Measurements from ENCODE around the gene MED28. TPM values are rescaled to one million over a fixed set of nuclear protein-coding genes. Genes with fewer than 3 reads are reported as not detected.

The MED28 gene
- total RNA-seq, 1 experiment from 2014 or later, result 43.1 TPM

- Histone ChIP-seq H3F3A (ENCODE audit: insufficient read depth, low read depth) (no peaks in the 10 kb centered on the region), H3K4me3 (no peak overlapping the region), H3K4me2 (no peak overlapping the region), H3K9me2 (ENCODE audit: insufficient read depth) (no peaks in the 10 kb centered on the region), H3K79me2 (ENCODE audit: low read depth) (no peaks in the 10 kb centered on the region), H4K20me1 (ENCODE audit: insufficient read depth) (no peaks in the 10 kb centered on the region), H3K4me1 (replicated peaks; ENCODE audit: insufficient read depth) (0 out of 2 replicates have a peak, but pooled peaks cover 3% of the 10 kb centered on the region), H2AFZ (no peak overlapping the region), H3K36me3 (ENCODE audit: low read depth) (no peaks in the 10 kb centered on the region), H3K27ac (no peak overlapping the region), H3K27me3 (ENCODE audit: insufficient read depth, low read depth) (no peaks in the 10 kb centered on the region), H3K9me3 (ENCODE audit: insufficient read depth, low read depth) (no peaks in the 10 kb centered on the region)
- TF ChIP-seq CTCF (conservative IDR thresholded peaks at IDR 0.05), result no peak
- no peak for TF ChIP-seq EZH2 (IDR thresholded peaks at IDR 0.05; ENCODE audit: low read depth)
- DNase-seq, result no peak
- ChIA-PET POLR2A (ENCODE audit: unreplicated experiment) (no interaction called here), CTCF (no interaction called here)
- intact Hi-C loops (cut with micrococcal nuclease; ENCODE audit: unreplicated experiment), result no loop called here
- BruUV-seq (replicated peaks), result no TSS peak
Observed at GRCh38 chr4:17583276-17583675, 31.2 kb upstream of the MED28 start.

GRCh38 chr4:17583941-17584340, 30.5 kb upstream of the MED28 start:
- Histone ChIP-seq H2AFZ (no peak overlapping the region), H3K4me3 (no peak overlapping the region), H3K79me2 (ENCODE audit: low read depth) (no peaks in the 10 kb centered on the region), H3K27me3 (ENCODE audit: insufficient read depth, low read depth) (no peaks in the 10 kb centered on the region), H3K4me2 (no peak overlapping the region), H3F3A (ENCODE audit: insufficient read depth, low read depth) (no peaks in the 10 kb centered on the region), H3K9me3 (ENCODE audit: insufficient read depth, low read depth) (no peaks in the 10 kb centered on the region), H3K9me2 (ENCODE audit: insufficient read depth) (no peaks in the 10 kb centered on the region), H3K4me1 (replicated peaks; ENCODE audit: insufficient read depth) (no peaks in the 10 kb centered on the region), H3K36me3 (ENCODE audit: low read depth) (no peaks in the 10 kb centered on the region), H4K20me1 (ENCODE audit: insufficient read depth) (no peaks in the 10 kb centered on the region), H3K27ac (no peak overlapping the region)
- no TSS peak for BruUV-seq (replicated peaks)
- DNase-seq, result no peak
- ChIA-PET POLR2A (ENCODE audit: unreplicated experiment) (no interaction called here), CTCF (no interaction called here)
- TF ChIP-seq EZH2 (IDR thresholded peaks at IDR 0.05; ENCODE audit: low read depth) (no peak), CTCF (conservative IDR thresholded peaks at IDR 0.05) (no peak)
- intact Hi-C loops (cut with micrococcal nuclease; ENCODE audit: unreplicated experiment), result no loop called here

- H2AFZ ChIP-seq, result no peak overlapping the region
- H3K9me3 ChIP-seq (ENCODE audit: insufficient read depth, low read depth), result no peaks in the 10 kb centered on the region
- H3K27me3 ChIP-seq (ENCODE audit: insufficient read depth, low read depth), result no peaks in the 10 kb centered on the region
- intact Hi-C loops (cut with micrococcal nuclease; ENCODE audit: unreplicated experiment), result no loop called here
- TF ChIP-seq CTCF (conservative IDR thresholded peaks at IDR 0.05) (no peak), EZH2 (IDR thresholded peaks at IDR 0.05; ENCODE audit: low read depth) (no peak)
- no peaks in the 10 kb centered on the region for H3K9me2 ChIP-seq (ENCODE audit: insufficient read depth)
- no peaks in the 10 kb centered on the region for H3F3A ChIP-seq (ENCODE audit: insufficient read depth, low read depth)
- ChIA-PET POLR2A (ENCODE audit: unreplicated experiment) (no interaction called here), CTCF (no interaction called here)
- no peaks in the 10 kb centered on the region for H4K20me1 ChIP-seq (ENCODE audit: insufficient read depth)
- no TSS peak for BruUV-seq (replicated peaks)
- no peaks in the 10 kb centered on the region for H3K36me3 ChIP-seq (ENCODE audit: low read depth)
- no peak overlapping the region for H3K27ac ChIP-seq
- H3K4me1 ChIP-seq (replicated peaks; ENCODE audit: insufficient read depth), result no peaks in the 10 kb centered on the region
- no peak overlapping the region for H3K4me3 ChIP-seq
- no peaks in the 10 kb centered on the region for H3K79me2 ChIP-seq (ENCODE audit: low read depth)
- no peak overlapping the region for H3K4me2 ChIP-seq
- no peak for DNase-seq
Observed at GRCh38 chr4:17584521-17585213, 29.8 kb upstream of the MED28 start.

Measured in PC-9 (cell line).